Loucy (cell line): ENCODE results near the gene XXYLT1.

Experiments
- CTCF ChIP-seq: fragments of 200-600 bp; sonication (generic); conservative IDR thresholded peaks from 2 replicates; pipeline ENCODE4 v1.5.1; 2014; ENCODE audit warnings: mild to moderate bottlenecking, antibody characterized with exemption, low read length
- EZH2phosphoT487 ChIP-seq: fragments of 200-600 bp; IDR thresholded peaks from 2 replicates; pipeline ENCODE4 v1.6.1; 2018; ENCODE audit warnings: antibody characterized with exemption, mild to moderate bottlenecking, moderate library complexity, borderline replicate concordance

GRCh38 chr3:195227871-195228270 lies 43.1 kb downstream of the XXYLT1 start:
- TF ChIP-seq EZH2phosphoT487: no peak
- no peak for TF ChIP-seq CTCF
